ENCODE results near the gene MYL4. TPM values are rescaled to one million over a fixed set of nuclear protein-coding genes. Genes with fewer than 3 reads are reported as not detected.

MYL4 gene
- total RNA-seq, 3 donors from 2014 or later (not counting 1 experiment from before 2014, with no cell fraction given) = 0.33 TPM; not detected in 2

DNA sequence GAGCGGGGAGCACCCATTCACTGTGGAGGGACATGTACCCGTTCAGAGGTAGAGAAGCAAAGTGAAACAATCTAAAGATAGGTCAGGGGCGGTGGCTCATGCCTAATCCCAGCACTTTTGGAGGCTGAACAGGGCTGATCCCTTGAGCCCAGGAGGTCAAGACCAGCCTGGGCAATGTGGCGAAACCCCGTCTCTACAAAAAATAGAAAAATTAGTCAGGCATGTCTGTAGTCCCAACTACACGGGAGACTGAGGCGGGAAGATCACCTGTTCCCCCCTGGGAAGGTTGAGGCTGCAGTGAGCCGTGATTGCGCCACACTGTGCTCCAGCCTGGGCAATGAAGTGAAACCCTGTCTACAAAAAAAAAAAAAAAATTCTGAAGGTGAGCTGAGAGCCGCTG lies 21.7 kb downstream of the MYL4 start:
- no peak overlapping the region for H3K27ac Mint-ChIP-seq
- ATAC-seq (no peak), DNase-seq (no peak)
- no peaks in the 10 kb centered on the region for H3K36me3 Mint-ChIP-seq
- intact Hi-C loops (cut with micrococcal nuclease) = loop anchor here (1.0 kb wide), 1 partner anchor 84 kb away; no protein-coding TSS in a partner anchor
- TF ChIP-seq, protein P1, sequence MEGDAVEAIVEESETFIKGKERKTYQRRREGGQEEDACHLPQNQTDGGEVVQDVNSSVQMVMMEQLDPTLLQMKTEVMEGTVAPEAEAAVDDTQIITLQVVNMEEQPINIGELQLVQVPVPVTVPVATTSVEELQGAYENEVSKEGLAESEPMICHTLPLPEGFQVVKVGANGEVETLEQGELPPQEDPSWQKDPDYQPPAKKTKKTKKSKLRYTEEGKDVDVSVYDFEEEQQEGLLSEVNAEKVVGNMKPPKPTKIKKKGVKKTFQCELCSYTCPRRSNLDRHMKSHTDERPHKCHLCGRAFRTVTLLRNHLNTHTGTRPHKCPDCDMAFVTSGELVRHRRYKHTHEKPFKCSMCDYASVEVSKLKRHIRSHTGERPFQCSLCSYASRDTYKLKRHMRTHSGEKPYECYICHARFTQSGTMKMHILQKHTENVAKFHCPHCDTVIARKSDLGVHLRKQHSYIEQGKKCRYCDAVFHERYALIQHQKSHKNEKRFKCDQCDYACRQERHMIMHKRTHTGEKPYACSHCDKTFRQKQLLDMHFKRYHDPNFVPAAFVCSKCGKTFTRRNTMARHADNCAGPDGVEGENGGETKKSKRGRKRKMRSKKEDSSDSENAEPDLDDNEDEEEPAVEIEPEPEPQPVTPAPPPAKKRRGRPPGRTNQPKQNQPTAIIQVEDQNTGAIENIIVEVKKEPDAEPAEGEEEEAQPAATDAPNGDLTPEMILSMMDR (IDR thresholded peaks at IDR 0.05) = no peak
- no peak overlapping the region for H3K4me3 Mint-ChIP-seq
- 82% methylated on average over 9 of the region's 10 CpGs for WGBS (ENCODE audit: insufficient coverage)
- H3K27me3 Mint-ChIP-seq (ENCODE audit: low read depth in 2 of 2) = peaks cover 10 to 11% of the 10 kb centered on the region in 2 donors
- Histone ChIP-seq H3K27me3 (ENCODE audit: control insufficient read depth, insufficient read depth, low read length) (no peaks in the 10 kb centered on the region), H3K4me3 (ENCODE audit: low read length) (no peak overlapping the region), H3K9me3 (ENCODE audit: control insufficient read depth, insufficient read depth, low read length) (no peaks in the 10 kb centered on the region), H3K27ac (ENCODE audit: low read length) (no peak overlapping the region), H3K4me1 (ENCODE audit: control insufficient read depth, insufficient read depth, low read length) (peaks cover 9% of the 10 kb centered on the region), H3K36me3 (ENCODE audit: control insufficient read depth, insufficient read depth, low read length) (no peaks in the 10 kb centered on the region)
- no peaks in the 10 kb centered on the region for H3K9me3 Mint-ChIP-seq
- H3K4me1 Mint-ChIP-seq = peaks cover 11 to 17% of the 10 kb centered on the region in 2 donors

DNA sequence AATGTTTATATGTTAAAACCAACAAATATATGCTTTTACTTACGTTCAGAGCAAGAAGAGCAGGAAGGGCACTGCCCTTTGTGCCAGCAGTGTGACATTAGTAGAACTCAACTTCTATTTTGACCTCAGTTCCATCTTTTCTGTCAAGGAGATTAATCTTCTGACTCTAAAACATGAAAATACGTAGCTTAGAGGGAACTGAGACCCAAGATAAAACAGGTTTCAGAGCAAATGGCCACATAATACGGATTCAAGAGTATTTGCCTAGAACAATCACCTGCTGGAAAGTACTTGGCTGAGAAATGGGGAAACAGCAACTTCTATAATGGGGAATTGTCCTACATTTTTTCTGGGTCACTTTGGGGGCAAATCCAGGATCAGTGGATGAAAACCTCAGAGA lies 22.2 kb downstream of the MYL4 start:
- ATAC-seq = no peak
- Histone ChIP-seq H3K27ac (ENCODE audit: low read length) (no peak overlapping the region), H3K4me3 (ENCODE audit: low read length) (no peak overlapping the region), H3K4me1 (ENCODE audit: control insufficient read depth, insufficient read depth, low read length) (peaks cover 9% of the 10 kb centered on the region), H3K36me3 (ENCODE audit: control insufficient read depth, insufficient read depth, low read length) (no peaks in the 10 kb centered on the region), H3K9me3 (ENCODE audit: control insufficient read depth, insufficient read depth, low read length) (no peaks in the 10 kb centered on the region), H3K27me3 (ENCODE audit: control insufficient read depth, insufficient read depth, low read length) (no peaks in the 10 kb centered on the region)
- Mint-ChIP-seq H3K27me3 (ENCODE audit: low read depth in 2 of 2) (peaks cover 10 to 11% of the 10 kb centered on the region in 2 donors), H3K36me3 (no peaks in the 10 kb centered on the region), H3K4me1 (peaks cover 11 to 17% of the 10 kb centered on the region in 2 donors), H3K4me3 (no peak overlapping the region), H3K27ac (no peak overlapping the region), H3K9me3 (no peaks in the 10 kb centered on the region)
- DNase-seq = no peak
- TF ChIP-seq, protein P1 (IDR thresholded peaks at IDR 0.05) = no peak
- intact Hi-C loops (cut with micrococcal nuclease) = no loop called here
- WGBS (ENCODE audit: insufficient coverage) = 61% methylated on average over 3 of the region's 3 CpGs

DNA sequence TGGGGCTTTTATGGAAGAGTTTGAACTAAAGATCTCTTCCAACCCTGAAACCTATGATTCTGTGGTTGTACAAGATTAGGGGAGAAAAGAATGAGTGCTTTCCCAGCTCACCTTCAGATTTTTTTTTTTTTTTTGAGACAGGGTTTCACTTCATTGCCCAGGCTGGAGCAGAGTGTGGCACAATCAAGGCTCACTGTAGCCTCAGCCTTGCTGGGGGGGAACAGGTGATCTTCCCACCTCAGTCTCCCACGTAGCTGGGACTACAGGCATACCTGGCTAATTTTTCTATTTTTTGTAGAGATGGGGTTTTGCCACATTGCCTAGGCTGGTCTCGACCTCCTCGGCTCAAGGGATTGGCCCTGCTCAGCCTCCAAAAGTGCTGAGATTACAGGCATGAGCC lies 22.7 kb downstream of the MYL4 start:
- Histone ChIP-seq H3K36me3 (ENCODE audit: control insufficient read depth, insufficient read depth, low read length) (no peaks in the 10 kb centered on the region), H3K9me3 (ENCODE audit: control insufficient read depth, insufficient read depth, low read length) (no peaks in the 10 kb centered on the region), H3K27ac (ENCODE audit: low read length) (no peak overlapping the region), H3K4me3 (ENCODE audit: low read length) (no peak overlapping the region), H3K27me3 (ENCODE audit: control insufficient read depth, insufficient read depth, low read length) (no peaks in the 10 kb centered on the region), H3K4me1 (ENCODE audit: control insufficient read depth, insufficient read depth, low read length) (peaks cover 9% of the 10 kb centered on the region)
- intact Hi-C loops (cut with micrococcal nuclease) = no loop called here
- H3K9me3 Mint-ChIP-seq = no peaks in the 10 kb centered on the region
- WGBS (ENCODE audit: insufficient coverage) = 72% methylated on average over 3 of the region's 3 CpGs
- no peak overlapping the region for H3K4me3 Mint-ChIP-seq
- DNase-seq = no peak
- TF ChIP-seq, protein P1 (IDR thresholded peaks at IDR 0.05) = no peak
- peaks cover 11 to 17% of the 10 kb centered on the region in 2 donors for H3K4me1 Mint-ChIP-seq
- H3K27ac Mint-ChIP-seq = no peak overlapping the region
- peaks cover 10 to 11% of the 10 kb centered on the region in 2 donors for H3K27me3 Mint-ChIP-seq (ENCODE audit: low read depth in 2 of 2)
- ATAC-seq = no peak
- no peaks in the 10 kb centered on the region for H3K36me3 Mint-ChIP-seq

DNA sequence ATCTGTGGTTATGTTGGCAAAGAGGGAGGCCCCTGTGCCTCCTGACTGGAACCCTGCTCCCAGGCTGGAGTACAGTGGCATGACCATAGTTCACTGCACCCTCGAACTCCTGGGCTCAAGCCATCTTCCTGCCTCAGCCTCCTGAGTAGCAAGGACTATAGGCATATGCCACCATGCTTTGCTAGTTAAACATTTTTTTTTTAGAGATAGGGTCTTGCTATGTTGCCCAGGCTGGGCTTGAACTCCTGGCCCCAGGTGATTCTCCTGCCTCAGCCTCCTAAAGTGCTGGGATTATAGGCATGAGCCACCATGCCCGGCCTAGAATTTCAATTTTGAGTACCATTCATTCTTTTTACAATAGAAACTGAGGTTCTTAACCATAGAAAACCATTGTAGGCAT lies 23.3 kb downstream of the MYL4 start:
- Mint-ChIP-seq H3K4me3 (no peak overlapping the region), H3K27ac (no peak overlapping the region), H3K9me3 (no peaks in the 10 kb centered on the region), H3K27me3 (ENCODE audit: low read depth in 2 of 2) (peaks cover 10 to 11% of the 10 kb centered on the region in 2 donors), H3K36me3 (no peaks in the 10 kb centered on the region), H3K4me1 (peaks cover 11 to 17% of the 10 kb centered on the region in 2 donors)
- H3K4me1 ChIP-seq (ENCODE audit: control insufficient read depth, insufficient read depth, low read length) = peaks cover 9% of the 10 kb centered on the region
- peaks cover 5% of the 10 kb centered on the region for H3K9me3 ChIP-seq (ENCODE audit: control insufficient read depth, insufficient read depth, low read length)
- 94% methylated on average over 2 of the region's 2 CpGs for WGBS (ENCODE audit: insufficient coverage)
- no peak overlapping the region for H3K4me3 ChIP-seq (ENCODE audit: low read length)
- TF ChIP-seq, protein P1 (IDR thresholded peaks at IDR 0.05) = no peak
- no peak for DNase-seq
- no peaks in the 10 kb centered on the region for H3K27me3 ChIP-seq (ENCODE audit: control insufficient read depth, insufficient read depth, low read length)
- no peaks in the 10 kb centered on the region for H3K36me3 ChIP-seq (ENCODE audit: control insufficient read depth, insufficient read depth, low read length)
- intact Hi-C loops (cut with micrococcal nuclease) = no loop called here
- ATAC-seq = no peak
- no peak overlapping the region for H3K27ac ChIP-seq (ENCODE audit: low read length)

All from natural killer cell (primary cell).